ENCODE data around the gene PRL. TPM values are rescaled to one million over a fixed set of nuclear protein-coding genes. Genes with fewer than 3 reads are reported as not detected.
A peak's percentile ranks its signal among the peaks of the same experiment; 100 is the strongest.

The PRL gene
- total RNA-seq, 1 experiment from 2014 or later: not detected

DNA sequence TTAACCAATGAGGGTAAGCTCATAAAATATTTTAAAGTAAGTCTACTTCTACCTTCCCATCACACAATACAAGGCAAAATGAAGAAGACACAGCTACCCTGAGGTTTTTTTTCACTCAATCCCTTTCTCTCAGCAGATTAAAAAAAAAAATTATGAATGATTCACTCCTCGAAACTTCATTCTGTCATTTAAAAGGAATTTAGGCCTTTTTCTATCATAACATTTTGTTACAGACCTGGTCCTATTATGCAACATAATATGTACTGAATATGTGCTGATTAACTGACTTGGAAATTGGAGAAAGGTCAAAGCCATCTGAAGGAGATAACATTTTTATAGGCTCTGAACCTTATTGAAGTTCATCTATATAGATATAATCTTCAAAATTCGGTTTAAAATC is 45.5 kb downstream of the PRL start:
- Mint-ChIP-seq H3K36me3 (ENCODE audit: insufficient read depth, unreplicated experiment) (no peaks in the 10 kb centered on the region), H3K4me1 (ENCODE audit: low read depth, unreplicated experiment) (peaks cover 31% of the 10 kb centered on the region)

DNA sequence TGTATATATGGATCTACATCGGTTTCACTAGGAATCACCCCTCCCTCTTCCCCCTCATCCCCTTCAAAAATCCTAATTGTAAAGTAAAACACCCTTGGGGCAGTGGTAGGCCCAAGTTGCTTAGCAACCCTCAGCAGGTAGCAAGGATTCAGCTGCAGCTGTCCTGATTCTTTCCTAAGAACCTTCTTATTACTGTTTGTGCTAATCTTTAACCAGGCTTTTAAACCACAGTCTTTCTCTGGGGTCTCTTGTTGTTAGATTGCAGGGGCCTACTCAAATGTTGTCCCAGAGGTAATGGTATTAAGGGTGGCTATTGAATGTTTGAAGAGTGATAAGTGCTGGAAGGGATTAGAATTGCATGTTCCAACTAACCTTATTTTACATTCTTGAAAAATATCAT is 46.4 kb downstream of the PRL start:
- no TSS peak for BruUV-seq (replicated peaks)
- TF ChIP-seq, protein P1, sequence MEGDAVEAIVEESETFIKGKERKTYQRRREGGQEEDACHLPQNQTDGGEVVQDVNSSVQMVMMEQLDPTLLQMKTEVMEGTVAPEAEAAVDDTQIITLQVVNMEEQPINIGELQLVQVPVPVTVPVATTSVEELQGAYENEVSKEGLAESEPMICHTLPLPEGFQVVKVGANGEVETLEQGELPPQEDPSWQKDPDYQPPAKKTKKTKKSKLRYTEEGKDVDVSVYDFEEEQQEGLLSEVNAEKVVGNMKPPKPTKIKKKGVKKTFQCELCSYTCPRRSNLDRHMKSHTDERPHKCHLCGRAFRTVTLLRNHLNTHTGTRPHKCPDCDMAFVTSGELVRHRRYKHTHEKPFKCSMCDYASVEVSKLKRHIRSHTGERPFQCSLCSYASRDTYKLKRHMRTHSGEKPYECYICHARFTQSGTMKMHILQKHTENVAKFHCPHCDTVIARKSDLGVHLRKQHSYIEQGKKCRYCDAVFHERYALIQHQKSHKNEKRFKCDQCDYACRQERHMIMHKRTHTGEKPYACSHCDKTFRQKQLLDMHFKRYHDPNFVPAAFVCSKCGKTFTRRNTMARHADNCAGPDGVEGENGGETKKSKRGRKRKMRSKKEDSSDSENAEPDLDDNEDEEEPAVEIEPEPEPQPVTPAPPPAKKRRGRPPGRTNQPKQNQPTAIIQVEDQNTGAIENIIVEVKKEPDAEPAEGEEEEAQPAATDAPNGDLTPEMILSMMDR (IDR thresholded peaks at IDR 0.05; ENCODE audit: insufficient read depth in 1 of 2, low read depth in 1 of 2, low read length in 1 of 2, severe bottlenecking in 1 of 2, unreplicated experiment in 1 of 2): no peak
- Mint-ChIP-seq H3K4me3 (ENCODE audit: unreplicated experiment) (peak overlapping the region; percentile 17), H3K27me3 (ENCODE audit: insufficient read depth, unreplicated experiment) (no peaks in the 10 kb centered on the region), H3K36me3 (ENCODE audit: insufficient read depth, unreplicated experiment) (no peaks in the 10 kb centered on the region), H3K4me1 (ENCODE audit: low read depth, unreplicated experiment) (peaks cover 31% of the 10 kb centered on the region), H3K9me3 (ENCODE audit: unreplicated experiment) (no peaks in the 10 kb centered on the region), H3K27ac (ENCODE audit: unreplicated experiment) (peak overlapping the region; percentile 82)
- no peaks in the 10 kb centered on the region; the same call in 1 of the 2 replicates for H3K9me3 ChIP-seq
- no peak overlapping the region for H3K4me3 ChIP-seq (ENCODE audit: low read depth, low read length)
- H3K27me3 ChIP-seq (replicated peaks; ENCODE audit: control insufficient read depth, insufficient read depth, low read length): no peaks in the 10 kb centered on the region
- H3K4me1 ChIP-seq: peaks cover 46% of the 10 kb centered on the region
- no peaks in the 10 kb centered on the region for H3K36me3 ChIP-seq (ENCODE audit: control insufficient read depth, insufficient read depth, low read length)
- intact Hi-C loops (cut with micrococcal nuclease; ENCODE audit: unreplicated experiment): loop anchor here (5.0 kb wide), 3 partner anchors 112 to 577 kb away; no protein-coding TSS in a partner anchor
- ChIA-PET POLR2A (no interaction called here), CTCF (no interaction called here)
- DNase-seq: peak; percentile 58 to 61

More for the DNA sequence above, 45.5 kb downstream of the PRL start:
- no peak overlapping the region for H3K4me3 ChIP-seq (ENCODE audit: low read depth, low read length)
- intact Hi-C loops (cut with micrococcal nuclease; ENCODE audit: unreplicated experiment): loop anchor here (5.0 kb wide), 3 partner anchors 111 to 576 kb away; no protein-coding TSS in a partner anchor
- BruUV-seq (replicated peaks): TSS peak; percentile 22
- Mint-ChIP-seq H3K9me3 (ENCODE audit: unreplicated experiment) (no peaks in the 10 kb centered on the region), H3K4me3 (ENCODE audit: unreplicated experiment) (no peak overlapping the region), H3K27ac (ENCODE audit: unreplicated experiment) (peak overlapping the region; percentile 82), H3K27me3 (ENCODE audit: insufficient read depth, unreplicated experiment) (no peaks in the 10 kb centered on the region)
- TF ChIP-seq, protein P1 (IDR thresholded peaks at IDR 0.05; ENCODE audit: insufficient read depth in 1 of 2, low read depth in 1 of 2, low read length in 1 of 2, severe bottlenecking in 1 of 2, unreplicated experiment in 1 of 2): no peak
- peaks cover 46% of the 10 kb centered on the region for H3K4me1 ChIP-seq
- H3K9me3 ChIP-seq: no peaks in the 10 kb centered on the region; the same call in 1 of the 2 replicates
- DNase-seq: no peak
- no peaks in the 10 kb centered on the region for H3K27me3 ChIP-seq (replicated peaks; ENCODE audit: control insufficient read depth, insufficient read depth, low read length)
- no peaks in the 10 kb centered on the region for H3K36me3 ChIP-seq (ENCODE audit: control insufficient read depth, insufficient read depth, low read length)
- POLR2A ChIA-PET: no interaction called here
- CTCF ChIA-PET: no interaction called here

DNA sequence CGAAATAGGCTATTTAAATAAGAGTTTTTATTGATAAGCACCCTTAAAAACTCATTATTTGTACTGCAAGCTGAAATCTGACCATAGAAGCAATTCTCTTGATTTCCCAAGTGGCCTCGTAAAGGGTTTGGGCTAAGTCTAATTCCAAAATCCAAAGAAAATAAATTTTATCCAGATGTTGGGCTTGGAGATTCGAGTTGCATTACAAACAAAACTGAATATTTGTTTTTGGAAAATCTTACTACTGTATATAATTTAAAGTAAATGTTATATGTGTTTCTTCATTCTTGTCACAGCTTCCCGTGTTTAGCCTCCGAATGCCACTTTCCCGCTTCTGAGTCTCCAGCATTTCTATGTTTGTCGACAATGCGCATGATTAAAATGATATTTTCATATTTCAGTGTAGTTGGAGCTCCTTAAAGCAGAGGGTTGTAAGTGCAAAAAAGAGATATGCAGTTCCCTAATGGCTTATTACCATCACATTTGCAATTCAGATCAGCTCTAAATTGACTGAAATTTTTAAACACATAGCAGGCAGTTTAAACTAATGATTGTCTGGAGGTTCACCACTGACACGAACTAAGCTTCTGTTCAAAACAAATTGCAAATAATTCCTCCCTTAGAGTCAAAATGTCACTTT is 47.0 kb downstream of the PRL start:
- CTCF ChIA-PET: interaction anchor here (1.0 kb wide), 1 partner anchor 267 kb away, joined by 3 read pairs; no protein-coding TSS in a partner anchor
- no peak for DNase-seq

More for the DNA sequence above, 47.0 kb downstream of the PRL start:
- Mint-ChIP-seq H3K9me3 (ENCODE audit: unreplicated experiment) (no peaks in the 10 kb centered on the region), H3K27ac (ENCODE audit: unreplicated experiment) (peak overlapping the region; percentile 82), H3K27me3 (ENCODE audit: insufficient read depth, unreplicated experiment) (no peaks in the 10 kb centered on the region), H3K36me3 (ENCODE audit: insufficient read depth, unreplicated experiment) (no peaks in the 10 kb centered on the region), H3K4me1 (ENCODE audit: low read depth, unreplicated experiment) (peaks cover 31% of the 10 kb centered on the region), H3K4me3 (ENCODE audit: unreplicated experiment) (no peak overlapping the region)
- Histone ChIP-seq H3K36me3 (ENCODE audit: control insufficient read depth, insufficient read depth, low read length) (no peaks in the 10 kb centered on the region), H3K27me3 (replicated peaks; ENCODE audit: control insufficient read depth, insufficient read depth, low read length) (no peaks in the 10 kb centered on the region), H3K4me3 (ENCODE audit: low read depth, low read length) (no peak overlapping the region), H3K4me1 (peaks cover 46% of the 10 kb centered on the region), H3K9me3 (no peaks in the 10 kb centered on the region; the same call in 1 of the 2 replicates)
- POLR2A ChIA-PET: no interaction called here
- intact Hi-C loops (cut with micrococcal nuclease; ENCODE audit: unreplicated experiment): loop anchor here (1.0 to 10.0 kb wide), 5 partner anchors 112 to 655 kb away; partner anchors contain the start of gene SOX4
- TF ChIP-seq, protein P1 (IDR thresholded peaks at IDR 0.05; ENCODE audit: insufficient read depth in 1 of 2, low read depth in 1 of 2, low read length in 1 of 2, severe bottlenecking in 1 of 2, unreplicated experiment in 1 of 2): no peak
- BruUV-seq (replicated peaks): no TSS peak
